HG02938 (cell line): ENCODE measurements around the gene ARPP19.
A peak's percentile ranks its signal among the peaks of the same experiment; 100 is the strongest.
"Not testable (repeated sequence)": the region's sequence is repeated elsewhere in the genome, so short reads cannot be mapped to it uniquely, and the experiment has no call there.

ENCODE experiments used
- ATAC-seq: cut with Tn5 transposase; IDR thresholded peaks from one replicate; pipeline ENCODE4 v1.9.1; 2021; ENCODE audit warnings: mild to moderate bottlenecking, moderate library complexity; ENCODE audit not compliant: unreplicated experiment

ARPP19 gene, protein sequence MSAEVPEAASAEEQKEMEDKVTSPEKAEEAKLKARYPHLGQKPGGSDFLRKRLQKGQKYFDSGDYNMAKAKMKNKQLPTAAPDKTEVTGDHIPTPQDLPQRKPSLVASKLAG

DNA sequence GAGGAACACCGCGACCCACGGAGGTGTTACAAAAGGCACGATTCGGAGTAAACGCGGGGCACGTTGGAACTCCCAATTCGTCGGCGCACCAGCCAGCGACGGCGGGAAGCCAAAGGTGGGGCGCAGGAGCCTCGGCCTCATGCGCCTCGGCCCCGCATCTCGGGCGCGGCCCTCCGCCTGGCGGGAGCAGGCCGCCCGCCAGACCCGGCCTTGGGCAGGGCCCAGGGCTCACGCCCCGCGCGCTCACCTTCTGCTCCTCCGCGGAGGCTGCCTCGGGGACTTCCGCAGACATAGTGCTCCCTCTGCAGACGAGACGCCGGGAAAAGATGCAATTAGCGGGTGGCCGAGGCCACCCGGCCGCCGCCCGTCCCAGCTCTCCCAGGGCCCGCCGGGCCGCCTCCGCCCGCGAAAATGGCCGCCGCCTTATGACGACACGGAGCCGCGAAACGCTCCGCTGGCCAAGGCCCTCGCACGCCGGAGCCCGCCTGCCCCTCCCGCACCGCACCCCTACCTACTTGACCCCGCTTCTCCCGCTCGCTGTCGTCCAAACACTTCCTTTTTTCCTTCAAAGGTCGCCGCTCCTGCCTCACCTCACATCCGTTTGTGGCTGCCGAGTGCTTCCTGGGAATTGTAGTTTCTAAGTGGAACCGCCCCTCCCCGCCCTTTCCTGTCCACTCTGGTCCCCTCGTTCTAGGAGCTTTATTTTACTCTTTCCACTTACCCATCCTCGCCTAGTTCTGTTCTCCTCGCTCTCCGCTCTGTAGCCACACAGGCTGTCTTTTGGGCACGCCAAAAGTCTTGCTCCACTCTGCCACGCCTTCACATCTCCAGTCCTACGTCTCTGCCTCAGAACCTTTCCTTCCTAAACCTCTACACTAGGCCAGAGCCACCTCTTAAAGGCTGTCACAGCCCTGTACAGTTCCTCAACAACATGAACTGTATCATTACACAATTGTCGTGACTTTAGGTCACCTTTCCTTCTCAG, at the start of gene ARPP19:
TSS of gene ARPP19 (minus strand) at position 430 of the 985 bp plus-strand sequence. CDS start at position 292, 138 bp downstream.
- peak; percentile 60 for ATAC-seq

DNA sequence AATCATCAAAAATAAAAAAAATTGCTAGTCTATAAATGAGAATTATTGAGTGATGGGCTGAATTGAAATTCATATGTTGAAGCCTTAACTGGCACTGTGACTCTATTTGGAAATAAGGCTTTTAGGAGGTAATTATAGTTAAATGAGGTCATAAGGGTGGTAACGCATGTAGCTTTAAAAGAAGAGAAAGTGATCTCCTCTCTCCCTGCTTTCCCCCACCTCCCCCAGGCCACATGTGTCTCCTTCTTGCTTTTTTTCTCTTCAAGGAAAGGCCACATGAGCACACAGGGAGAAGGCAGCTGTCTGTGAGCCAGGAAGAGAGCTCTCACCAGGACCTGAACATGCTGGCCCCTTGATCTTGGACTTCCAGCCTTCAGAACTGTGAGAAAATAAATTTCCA, 48.2 kb upstream of the ARPP19 start:
- ATAC-seq, result no peak

DNA sequence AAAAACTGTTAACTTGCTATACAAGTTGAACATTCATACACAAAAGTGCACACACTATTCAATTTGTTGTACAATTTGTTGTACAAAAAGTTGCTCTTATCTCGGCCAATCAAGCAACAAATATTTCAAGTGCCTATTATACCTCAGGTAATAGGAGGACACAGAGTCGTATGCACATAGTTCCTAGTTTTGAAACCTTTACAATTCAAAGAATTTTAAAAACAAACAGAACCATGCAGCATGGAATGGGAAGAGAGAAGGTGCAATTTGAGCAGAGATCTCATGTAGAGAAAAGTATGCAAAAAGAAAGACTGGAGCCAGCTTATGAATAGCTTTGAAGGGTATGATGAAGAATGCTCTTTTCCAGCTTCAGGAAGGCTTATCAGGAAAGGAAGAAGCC, 46.5 kb upstream of the ARPP19 start:
- no peak for ATAC-seq

DNA sequence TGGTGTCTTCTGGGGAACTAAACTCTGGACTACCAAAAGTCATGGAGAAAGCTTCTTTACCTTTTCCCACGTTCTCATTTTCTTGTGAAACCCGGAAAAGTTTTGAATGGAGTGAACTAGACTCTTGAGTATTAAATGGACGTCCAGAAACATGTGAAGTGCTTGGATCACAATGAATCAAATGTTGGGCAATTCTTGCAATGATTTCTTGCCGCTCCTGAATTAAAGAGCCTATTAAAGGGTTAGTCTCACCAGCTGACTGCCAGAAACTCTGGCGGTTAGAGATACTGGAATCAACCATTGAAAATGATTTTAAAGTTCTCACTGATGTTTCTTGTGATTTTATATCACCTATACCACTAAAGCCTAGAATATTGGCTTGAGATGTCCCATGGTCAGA, 40.8 kb upstream of the ARPP19 start:
- ATAC-seq, result no peak

DNA sequence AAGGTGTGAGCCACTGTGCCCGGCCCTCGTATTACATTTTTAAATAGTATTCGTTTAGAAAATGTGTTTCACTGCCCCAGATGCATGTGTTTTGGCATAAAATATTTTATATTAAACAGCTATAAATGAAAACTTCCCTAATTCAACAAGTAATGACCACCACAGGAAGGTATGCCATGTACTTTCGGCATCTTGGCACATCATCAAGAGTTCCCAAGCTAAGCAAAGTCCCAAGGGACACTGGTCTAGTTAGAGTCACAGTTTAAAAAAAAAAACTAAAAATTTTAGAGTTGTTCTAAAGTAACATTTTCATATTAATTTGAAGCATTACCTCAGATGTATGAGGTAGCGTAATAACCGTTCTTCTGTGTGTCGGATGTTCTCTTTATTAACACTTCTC, 15.6 kb upstream of the ARPP19 start:
- ATAC-seq, result no peak

DNA sequence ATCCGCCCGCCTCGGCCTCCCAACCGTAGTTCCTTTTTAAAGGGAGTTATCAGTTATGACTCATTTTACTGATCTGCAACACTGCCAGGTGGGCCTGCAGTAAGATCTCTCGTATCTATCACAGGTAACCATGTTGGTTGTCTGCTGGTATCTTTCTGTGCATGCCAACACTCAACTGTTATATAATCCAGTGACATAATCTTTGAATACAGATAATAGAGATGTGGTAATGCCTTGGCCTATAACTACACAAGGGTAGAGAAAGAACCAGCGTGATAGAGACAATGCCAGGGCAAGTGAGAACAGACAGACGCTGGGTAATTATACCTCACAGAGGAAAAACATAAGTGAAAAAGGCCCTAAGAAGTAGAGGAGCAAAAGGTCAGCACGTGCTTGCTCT, 11.0 kb upstream of the ARPP19 start:
- no peak for ATAC-seq

DNA sequence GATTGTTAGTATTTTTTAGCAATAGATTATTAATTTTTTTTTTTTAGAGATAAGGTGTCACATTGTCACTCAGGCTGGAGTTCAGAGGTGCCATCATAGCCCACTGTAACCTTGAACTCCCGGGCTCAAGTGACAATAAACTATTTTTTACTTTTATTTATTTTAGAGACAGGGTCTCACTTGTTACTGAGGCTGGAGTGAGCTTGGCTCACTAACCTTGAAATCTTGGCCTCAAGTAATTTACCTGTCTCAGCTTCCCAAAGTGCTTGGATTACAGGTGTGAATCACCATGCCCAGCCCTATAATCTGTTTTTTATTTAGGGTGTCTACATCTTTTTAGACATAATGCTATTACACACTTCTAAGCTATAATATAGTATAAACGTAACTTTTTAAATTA, 7.9 kb upstream of the ARPP19 start:
- ATAC-seq, result no peak

DNA sequence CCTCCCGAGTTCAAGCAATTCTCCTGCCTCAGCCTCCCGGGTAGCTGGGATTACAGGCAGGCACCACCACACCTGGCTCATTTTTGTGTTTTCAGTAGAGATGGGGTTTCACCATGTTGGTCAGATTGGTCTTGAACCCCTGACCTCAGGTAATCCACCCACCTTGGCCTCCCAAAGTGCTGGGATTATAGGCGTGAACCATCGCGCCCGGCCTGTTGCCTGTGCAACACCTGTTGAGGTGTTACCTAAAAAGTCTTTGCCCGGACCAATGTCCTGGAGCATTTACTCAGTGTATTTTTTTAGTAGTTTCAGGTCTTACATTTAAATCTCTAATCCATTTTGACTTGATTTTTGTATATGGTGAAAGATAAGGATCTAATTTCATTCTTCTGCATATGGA, 6.7 kb upstream of the ARPP19 start:
- ATAC-seq, result not testable (repeated sequence)

DNA sequence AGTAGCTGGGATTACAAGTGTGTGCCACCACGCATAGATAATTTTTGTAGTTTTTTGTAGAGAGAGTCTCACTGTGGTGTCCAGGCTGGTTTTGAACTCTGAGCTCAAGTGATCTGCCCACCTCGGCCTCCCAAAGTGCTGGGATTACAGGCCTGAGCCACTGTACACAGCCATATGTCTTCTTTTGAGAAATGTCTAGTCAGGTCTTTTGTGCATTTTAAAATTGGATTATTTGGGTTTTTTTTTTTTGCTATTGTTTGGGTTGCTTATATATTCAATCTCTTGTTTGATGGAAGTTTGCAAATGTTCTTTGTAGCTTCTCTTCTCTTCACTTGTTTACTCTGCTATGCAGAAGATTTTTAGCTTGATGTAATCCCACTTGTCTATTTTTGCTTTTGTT, 6.2 kb upstream of the ARPP19 start:
- no peak for ATAC-seq

DNA sequence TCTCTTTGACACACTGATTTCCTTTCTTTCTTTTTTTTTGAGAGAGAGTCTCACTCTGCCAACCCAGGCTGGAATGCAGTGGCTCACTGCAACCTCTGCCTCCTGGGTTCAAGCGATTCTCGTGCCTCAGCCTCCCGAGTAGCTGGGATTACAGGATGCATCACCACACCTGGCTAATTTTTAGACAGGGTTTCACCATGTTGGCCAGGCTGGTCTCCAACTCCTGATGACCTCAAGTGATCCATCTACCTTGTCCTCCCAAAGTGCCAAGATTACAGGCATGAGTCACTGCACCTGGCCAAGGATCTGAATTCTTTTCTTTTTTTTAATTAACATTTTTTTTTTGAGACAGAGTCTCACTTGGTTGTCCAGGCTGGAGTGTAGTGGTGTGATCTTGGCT, 5.8 kb upstream of the ARPP19 start:
- not testable (repeated sequence) for ATAC-seq

DNA sequence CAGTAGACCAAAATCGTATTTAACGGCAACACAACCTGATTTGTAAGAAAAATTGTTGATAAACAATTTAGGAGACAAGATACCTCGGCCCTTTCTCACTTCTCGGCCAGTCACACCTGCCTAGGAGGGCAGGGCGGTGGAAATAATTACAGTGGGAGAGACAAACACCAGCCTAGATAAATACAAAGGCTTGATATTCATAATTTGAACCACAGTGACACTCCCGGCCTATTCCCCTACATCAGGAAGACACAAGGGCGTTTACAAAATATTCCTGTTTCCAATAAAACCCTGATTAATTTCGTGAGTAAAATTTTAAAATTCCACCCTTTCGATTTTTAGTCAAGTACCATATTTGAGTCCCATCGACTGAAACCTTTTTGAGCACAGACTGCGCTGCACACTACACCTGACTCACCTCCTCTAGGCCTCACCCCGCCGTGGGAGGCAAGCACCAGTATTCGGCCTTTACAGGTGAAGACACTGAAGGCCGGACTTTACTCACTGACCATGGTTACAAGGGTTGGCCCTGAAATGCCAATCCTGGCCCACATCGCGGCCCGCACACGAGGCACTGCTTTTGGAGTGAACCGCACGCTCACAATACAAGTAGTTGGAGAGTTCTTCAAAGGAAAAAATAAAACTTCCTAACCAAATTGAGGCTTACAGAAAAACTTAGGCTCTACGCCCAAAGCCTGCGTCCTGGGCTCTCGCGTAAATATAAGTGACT, 794 bp downstream of the ARPP19 start:
- ATAC-seq, result peak; percentile 32

DNA sequence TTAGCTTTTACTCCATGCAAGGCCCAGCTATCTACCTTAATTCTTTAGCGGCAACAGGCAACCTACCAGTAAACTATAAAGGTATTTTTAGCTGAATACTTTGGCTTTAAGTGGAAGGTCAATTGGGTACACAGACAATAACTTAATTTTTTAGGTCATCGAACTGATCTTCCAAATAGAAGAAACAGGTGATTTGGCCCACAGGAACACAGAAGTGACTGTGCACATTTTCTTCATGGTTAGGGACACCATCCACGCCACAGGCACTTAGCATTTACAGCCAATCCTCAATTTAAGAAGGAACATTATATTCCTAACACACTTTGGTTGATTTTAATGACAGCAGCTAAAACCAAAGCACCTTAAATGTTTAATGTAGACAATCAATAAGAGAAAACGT, 1.9 kb downstream of the ARPP19 start:
- no peak for ATAC-seq

DNA sequence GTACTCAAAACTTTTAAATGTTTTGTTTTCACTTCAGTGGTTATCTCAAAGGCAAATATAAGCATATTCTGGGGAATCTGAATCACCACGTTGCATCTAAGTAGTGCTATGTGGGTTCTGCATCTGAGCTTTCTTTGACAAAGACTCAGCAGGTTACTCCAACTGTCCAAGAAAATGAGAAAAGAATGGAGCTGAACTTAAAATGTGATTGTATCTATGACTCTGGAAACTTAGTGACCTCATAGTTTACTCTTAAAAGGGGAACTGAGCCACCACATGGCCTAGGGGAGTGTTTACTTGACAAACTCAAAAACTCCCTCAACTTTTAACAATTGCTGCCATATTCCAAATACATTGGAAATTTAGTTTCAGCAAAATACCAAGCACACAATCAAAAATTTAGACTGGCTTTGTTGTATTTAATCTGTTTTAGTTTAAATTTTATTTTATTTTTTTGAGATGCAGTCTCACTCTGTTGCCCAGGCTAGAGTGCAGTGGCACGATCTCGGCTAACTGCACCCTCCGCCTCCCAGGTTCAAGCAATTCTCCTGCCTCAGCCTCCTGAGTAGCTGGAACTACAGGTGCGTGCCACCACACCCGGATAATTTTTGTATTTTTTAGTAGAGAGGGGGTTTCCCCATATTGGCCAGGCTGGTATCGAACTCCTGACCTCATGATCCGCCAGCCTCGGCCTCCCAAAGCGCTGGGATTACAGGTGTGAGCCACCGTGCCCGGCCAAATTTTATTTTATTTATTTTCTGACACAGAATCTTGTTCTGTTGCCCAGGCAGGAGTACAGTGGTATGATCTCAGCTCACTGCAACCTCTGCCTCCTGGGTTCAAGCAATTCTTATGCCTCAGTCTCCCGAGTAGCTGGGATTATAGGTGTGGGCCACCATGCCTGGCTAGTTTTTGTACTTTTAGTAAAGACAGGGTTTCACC, 3.1 kb downstream of the ARPP19 start:
- ATAC-seq, result peak; percentile 70

DNA sequence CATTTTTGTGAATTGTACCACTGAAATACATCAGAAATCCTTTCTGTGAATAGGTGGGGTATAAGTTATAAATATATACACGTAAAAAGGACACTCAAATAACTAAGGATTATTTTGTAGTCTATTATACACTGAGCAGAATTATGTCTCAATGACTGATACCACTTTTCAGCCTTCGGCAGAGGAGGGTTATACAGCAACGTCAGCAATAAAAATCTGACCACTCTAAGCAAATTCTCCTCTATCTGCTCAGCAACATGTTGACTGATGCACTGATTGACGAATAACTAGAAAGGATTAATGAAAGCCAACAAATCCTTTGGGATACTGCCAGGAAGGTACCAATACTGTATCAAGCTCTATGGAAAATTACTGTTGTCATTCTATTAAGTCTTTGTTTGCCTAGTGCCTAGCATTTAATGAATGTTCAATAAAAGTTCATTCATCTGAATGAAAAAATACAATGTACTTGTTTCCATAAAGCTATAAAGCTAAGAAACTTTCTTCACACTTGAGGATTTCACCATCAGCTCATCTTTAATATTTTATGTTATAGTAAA, 5.2 kb downstream of the ARPP19 start:
- no peak for ATAC-seq

DNA sequence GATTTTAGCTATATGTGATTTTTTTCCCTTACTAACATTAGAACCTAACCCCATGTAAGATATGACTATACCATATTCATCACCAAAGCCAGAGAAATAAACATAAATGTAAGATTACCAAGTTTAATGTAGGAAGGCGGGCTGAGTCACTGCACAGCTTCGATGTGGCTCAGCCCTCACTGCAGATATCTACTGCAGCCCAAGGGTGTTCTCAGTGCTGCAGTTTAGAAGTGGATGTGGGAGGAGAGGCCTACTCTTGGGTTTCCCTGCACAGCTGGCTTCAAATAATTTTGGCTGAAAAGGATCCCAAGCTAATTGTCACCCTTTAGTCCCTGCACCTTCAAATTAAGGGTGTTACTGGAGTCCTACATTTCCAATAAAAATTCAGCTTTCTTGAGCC, 9.3 kb downstream of the ARPP19 start:
- ATAC-seq, result no peak

DNA sequence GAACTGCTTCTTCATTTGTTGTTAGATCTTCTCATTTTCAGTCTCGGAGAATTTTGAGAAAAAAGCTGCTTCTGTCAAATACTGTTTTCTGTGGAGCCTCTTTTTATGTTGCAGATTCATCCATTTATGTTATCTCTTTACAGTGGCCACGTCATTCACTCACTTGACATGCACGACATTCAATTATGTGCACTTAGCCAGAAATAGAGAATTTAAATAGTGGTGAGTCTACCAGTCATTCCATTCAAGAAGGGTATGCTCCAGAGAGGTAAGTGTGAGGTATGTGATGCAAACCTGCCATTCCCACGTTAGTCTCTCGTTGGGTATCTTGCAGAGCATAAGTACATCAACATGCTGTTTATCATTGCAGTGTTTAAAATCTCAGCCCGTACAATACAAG, 9.8 kb downstream of the ARPP19 start:
- no peak for ATAC-seq

DNA sequence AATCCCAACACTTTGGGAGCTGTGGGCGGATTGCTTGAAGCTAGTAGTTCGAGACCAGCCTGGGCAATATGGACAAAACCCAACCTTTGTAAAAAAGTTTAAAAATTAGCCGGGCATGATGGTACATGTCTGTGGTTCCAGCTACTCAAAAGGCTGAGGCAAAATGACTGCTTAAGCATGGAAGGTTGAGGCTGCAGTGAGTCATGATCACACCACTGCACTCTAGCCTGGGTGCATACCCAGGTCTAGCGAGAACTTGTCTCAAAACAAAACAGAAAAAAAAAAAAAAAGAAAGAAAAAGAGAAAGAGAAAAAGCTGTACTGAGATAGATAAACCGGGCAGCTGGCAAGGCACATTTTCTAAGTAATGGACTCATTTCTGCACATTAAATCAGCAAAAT, 10.6 kb downstream of the ARPP19 start:
- peak; percentile 82 for ATAC-seq

DNA sequence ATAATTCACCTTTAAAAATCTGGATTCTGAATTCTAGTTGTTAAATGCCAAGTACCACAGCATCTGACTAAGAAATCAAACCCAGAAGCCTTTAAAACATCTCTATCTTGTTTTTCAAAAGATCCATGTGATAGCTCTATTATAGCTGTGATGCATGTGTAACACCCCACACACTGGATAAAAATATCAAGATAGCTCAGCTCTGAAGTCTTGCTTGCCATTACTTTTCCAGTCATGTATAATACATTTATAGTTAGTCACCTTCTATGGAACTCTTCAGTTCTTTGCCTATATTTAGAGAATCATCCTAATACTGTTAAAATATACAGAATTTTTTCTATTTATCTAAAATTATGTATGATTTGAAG, 11.6 kb downstream of the ARPP19 start:
- no peak for ATAC-seq

DNA sequence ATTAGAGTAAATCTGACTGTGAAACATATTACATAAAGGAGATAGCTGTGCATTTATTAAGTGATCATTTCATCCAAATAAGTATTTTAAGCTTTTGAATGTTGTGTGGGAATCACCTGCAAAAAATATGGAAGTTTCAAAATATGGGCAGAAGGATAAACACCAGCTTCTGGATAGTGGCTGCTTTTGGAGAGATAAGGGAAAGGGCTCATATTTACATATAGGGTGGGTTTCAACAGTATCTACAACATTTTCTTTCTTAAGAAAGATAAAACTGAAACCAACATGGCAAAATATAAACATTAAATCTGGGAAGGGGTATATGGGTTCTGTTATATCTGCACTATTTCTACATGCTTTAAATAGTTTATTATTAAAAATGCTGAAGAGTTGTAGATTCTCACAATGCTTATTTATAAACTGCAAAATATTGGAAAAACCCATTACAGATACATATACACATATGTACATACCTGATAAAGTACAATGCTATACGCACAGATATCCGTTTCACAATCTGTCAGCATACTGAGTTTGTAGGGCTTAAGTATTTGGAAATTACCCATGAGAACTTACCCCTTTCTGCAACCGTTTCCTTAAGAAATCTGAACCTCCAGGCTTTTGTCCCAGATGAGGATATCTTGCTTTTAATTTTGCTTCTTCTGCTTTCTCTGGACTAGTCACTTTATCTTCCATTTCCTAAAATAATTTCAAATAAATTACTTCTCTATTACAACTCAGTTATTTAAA, 12.1 kb downstream of the ARPP19 start:
- ATAC-seq, result no peak

DNA sequence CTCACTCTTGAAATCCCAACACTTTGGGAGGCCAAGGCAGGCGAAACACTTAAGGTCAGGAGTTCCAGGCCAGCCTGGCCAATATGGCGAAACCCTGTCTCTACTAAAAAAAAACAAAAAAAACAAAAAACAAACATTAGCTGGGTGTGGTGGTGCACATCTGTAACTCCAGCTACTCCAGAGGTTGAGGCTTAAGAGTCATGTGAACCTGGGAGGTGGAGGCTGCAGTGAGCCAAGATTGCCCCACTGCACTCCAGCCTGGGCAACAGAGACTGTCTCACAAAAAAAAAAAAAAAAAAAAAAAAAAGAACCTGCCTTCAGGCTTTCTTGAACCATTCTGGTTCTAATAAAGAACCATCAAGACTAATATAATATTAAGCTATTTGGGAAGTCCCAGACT, 16.5 kb downstream of the ARPP19 start:
- ATAC-seq, result no peak
